GM18870 (cell line): Measurements from ENCODE around the gene ANKS1B.

ENCODE experiments used
- ATAC-seq: cut with Tn5 transposase; IDR thresholded peaks from one replicate; pipeline ENCODE4 v1.9.1; 2021; ENCODE audit warnings: moderate library complexity; ENCODE audit not compliant: unreplicated experiment

Gene ANKS1B

DNA sequence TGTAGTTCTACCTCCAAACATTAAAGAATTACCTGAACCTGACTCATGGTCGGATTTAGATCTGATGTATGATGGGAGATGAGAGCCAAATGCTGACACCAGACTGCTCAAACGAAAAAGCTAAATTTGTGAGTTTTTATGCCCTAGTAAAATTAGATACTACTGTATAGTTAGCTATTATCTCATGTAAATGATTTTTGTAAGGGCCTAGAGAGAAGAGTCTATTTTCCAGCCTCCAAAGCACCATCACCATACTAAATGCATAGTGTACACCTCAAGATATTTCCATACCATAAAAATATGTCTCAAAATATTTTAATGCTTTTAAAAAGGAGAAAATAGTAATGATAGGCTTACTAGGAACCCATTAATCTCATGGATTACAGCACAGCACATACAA lies 18.3 kb downstream of the ANKS1B start:
- ATAC-seq, result no peak

DNA sequence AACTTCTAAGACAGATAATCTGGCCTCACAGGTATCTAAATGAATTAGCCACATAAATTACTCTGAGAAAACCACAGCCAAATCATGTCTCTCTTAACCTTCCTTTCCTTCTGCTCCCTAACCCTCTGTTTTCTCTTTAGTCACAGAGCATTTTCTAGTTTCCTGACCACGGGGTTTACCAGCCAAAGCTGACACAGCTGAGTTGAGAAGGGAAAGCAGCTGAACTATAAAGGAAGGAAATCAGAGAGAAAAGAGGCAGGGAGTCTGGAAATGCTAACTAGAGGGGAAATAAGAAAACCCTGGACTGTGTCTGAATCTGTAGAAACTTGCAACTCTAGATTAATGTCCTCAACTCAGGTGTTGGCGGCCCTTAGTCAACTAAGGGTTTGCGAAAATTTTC lies 24.4 kb downstream of the ANKS1B start:
- ATAC-seq, result no peak

DNA sequence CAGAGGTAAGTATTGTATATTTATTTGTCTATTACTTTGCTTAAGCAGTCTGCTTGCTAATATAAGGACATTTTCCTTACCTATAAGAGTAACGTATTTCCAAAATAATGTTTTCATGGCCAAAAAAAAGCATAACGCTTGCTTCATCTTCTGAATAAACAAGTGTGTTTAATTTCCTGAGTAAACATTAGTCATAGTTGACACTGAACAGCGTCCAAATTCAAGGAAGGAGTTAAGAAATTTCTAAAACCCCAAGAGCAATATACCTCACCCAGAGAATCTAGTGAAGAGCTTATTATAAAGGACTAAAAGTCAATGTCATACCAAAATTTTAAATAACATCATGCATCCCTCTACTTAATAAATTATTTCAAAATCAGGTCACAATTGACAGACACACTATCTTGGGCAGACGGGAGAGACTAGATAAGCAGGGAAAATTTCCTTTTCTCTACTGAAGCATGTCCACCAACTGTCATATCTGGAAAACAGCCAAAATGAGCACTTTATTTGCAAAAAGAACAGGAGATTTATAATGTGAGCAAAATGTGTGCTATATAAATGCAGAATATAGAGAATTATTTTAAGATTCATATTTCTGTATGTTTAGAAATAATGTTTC lies 25.1 kb downstream of the ANKS1B start:
- no peak for ATAC-seq

DNA sequence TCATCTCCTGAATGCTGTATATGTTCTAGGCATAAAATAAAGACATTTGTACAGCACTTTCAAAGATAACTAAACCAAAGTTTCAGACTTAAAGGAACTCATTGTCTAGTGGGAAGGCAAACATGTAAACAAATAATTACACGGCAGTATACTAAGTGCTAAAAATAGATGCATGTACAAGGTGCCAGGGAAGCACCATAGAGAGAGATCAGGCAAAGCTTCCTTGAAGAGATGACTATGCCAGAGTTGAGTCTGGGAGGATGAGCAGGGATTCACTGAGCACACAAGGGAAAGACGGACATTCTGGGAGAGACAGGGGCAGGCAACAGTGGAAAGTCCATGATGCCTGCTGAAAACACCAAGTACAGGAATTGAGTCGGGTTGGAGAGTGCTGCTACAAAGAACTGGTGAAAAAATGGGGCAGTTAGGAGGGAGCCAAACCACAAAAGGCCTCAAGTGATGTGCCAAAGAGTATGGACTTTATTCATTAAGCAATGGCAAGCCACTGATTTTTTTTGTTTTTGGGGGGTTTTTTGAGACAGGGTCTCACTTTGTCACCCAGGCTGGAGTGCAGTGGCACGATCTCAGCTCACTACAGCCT lies 26.8 kb downstream of the ANKS1B start:
- no peak for ATAC-seq

DNA sequence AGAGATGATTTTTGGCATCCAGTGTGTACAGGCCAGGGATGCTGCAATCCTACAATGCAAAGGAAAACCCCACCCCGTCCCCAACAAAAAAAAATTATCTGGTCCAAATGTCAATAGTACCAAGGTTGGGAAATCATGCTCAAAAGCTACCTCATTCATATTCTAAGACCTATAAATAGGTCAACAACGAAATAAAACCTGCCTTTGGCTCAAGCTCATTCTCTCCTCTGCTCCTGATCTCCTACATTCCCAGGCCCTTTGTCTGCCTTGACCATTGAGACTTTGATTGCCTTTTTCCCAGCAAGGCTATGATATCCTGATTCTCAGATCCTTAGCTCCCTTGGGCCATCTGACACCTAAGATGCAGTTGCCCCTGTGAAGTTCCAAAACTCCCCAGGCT lies 30.0 kb downstream of the ANKS1B start:
- ATAC-seq, result no peak

DNA sequence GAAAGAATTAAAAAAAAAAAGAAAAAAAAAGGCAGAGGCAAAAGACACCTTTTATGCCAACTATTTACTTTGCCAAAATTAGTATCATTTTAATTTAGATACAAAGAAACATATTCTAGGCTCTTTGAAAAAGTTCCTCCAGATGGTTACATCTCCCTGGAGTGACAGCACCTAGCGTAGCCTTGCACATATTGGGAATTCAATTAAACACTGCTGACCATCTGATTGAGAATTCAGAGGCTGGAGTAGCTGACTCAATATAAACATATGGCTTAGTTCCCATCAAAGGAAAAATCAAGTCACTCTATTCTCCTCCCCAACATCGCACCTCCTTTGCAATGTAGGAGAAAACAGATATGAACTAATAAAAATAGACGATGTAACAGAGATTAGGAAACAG lies 36.4 kb downstream of the ANKS1B start:
- no peak for ATAC-seq

DNA sequence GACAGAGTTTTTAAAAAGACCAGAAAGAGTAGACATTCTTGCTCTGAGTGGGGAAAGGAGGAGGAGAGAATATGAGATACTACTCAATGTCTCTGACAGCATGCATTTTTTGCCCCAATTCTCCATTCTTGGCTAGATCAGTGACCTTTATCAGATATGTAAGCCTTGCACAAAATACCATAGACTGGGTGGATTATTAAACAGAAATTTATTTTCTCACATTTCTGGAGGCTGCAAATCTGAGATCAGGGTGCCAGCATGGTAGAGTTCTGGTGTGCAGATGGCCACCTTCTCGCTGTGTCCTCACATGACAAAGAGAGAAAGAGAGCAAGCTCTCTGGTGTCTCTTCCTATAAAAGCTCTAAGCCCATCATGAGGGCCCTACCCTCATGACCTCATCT lies 38.6 kb downstream of the ANKS1B start:
- no peak for ATAC-seq

DNA sequence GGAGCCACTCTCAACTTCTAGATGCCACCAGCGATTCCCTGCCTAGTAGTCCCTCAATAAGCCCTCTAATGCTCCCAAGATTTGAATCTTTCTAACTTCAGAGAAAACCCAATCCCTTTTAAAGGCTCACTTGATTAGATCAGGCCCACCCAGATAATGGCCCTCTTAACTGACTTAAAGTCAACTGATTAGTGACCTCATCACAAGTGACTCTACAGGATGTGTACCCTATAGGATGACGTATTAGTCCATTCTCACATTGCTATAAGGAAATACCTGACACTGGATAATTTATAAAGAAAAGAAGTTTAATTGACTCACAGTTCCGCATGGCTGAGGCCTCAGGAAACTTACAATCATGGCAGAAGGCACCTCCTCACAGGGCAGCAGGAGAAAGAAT lies 49.1 kb downstream of the ANKS1B start:
- no peak for ATAC-seq

DNA sequence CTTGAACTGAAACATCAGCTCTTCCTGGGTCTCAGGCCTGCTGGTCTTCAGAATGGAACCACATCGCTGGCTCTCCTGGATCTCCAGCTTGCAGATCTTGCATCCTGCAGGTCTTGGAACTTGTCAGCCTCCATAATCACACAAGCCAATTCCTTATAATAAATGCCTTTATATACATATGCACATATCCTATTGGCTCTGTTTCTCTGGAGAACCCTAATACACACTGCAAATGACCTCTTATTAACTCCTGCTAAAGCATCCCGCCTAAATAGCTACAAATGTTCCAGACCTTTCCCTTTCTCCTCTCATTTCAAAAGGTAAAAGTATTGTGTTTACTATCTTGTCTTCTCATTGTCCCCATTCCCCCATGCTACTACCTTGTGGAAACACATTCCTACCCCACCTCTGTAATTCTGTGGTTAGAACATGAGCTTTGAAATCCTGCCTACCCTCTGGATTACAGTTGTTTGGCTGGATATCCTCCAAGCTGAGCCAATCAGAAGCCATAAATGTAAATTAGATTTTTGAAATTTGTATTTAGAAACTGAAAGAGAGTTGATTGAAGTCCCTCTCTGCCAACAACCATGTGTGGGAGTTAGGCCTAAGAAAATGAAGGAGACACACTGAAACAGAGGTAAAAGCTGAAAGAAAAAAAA lies 58.1 kb downstream of the ANKS1B start:
- ATAC-seq, result no peak

DNA sequence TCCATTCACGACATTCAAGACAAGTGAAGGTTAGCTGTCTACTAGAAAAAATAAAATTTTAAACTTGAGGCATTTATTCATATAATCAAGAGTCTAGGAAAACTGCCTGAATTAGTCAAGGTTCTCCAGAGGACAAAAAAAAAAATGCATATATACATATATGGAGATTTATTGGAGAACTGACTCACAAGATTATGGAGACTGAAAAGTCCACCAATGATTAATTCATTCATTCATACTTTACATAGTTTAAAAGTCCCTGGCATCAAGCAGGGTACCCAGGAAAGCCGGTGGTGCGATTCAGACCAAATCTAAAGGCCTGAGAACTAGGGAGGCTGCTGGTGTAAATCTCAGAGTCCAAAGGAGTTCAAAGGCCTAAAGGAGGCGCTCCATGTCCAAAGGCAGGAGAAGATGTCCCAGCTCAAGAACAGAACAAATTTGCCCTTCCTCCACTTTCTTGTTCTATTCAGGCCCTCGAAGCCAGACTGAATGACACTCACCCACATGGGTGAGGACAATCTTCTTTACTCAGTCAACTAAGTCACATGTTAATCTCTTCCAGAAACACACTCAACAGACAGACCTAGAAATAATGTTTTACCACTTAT lies 64.3 kb downstream of the ANKS1B start:
- no peak for ATAC-seq

DNA sequence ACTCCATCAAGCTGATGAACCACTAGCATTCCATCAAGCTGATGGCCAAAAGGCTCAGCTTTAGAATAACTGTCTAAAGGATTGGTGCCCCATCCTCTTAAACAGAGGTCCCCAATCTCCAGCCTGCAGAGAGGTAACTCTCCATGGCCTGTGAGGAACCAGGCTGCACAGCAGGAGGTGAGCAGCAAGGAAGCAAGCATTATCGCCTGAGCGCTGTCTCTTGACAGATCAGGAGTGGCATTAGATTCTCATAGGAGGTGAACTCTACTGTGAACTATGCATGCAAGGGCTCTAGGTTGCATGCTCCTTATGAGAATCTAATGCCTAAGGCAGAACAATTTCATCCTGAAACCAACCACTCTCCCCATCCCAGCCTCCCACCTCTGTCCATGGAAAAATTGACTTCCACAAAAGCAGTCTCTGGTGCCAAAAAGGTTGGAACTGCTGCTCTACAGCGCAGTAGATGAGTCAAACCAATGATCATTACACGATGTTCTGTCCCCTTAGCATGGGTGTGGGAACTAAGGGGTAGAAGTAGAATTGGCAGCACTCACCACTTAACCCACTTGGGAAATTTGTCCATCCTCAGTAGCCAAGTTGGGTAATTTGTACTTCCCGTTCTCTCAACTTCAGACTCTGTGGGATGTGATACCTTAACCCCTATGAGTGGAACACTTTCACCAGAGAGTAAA lies 66.9 kb downstream of the ANKS1B start:
- no peak for ATAC-seq

DNA sequence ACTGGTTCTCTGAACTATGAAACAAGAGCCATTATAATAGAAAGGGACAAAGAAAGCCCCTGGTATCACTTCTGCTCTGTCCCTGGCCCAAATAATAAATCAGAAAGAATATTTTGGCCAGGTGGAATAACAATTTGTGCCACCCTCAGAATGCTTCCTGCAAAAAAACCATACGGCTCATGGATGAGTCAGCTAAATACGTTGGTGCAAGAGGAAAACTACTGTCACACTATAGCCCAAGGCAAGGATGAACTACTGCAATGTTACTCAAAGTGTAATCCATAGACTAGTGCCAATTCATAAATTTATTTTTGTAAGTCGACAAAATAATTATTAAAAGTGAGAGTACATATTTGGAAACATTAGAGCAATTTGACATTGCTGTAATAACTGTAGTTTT lies 68.2 kb downstream of the ANKS1B start:
- ATAC-seq, result no peak

DNA sequence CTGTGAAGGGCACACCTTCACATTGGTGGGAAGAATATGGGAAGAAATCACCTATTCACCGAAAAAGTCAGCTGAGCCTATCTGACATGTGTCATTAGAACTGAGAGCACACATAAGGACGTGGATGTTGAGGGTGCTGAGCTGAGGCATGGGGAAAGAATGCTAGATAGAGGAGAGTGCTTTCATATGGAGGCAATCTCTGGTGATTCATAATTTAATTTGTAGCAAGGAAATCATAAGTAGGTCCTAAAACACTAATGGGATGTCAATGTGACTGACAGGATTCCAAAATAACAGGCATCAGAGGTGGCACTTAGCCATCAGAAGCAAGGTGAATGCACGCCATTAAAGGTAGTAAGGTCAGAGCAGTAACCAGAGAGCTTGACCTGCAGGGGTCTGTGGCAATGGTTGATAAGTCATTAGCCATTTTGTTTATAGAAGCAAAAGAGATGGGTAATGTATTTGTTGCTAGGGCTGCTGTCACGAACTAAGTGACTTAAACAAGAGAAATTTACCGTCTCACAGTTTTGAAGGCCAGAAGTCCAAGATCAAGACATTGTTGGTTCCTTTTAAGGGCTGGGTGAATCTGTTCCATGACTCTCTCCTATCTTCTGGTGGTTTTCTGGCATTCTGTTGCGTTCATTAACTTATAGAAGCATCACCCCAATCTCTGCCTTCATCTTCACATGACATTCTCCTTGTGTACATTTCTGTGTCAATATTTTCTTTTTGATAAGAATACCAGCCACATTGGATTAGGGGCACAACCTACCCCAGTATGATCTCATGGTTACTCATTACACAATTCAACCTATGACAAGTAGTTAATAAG lies 69.3 kb downstream of the ANKS1B start:
- ATAC-seq, result no peak

DNA sequence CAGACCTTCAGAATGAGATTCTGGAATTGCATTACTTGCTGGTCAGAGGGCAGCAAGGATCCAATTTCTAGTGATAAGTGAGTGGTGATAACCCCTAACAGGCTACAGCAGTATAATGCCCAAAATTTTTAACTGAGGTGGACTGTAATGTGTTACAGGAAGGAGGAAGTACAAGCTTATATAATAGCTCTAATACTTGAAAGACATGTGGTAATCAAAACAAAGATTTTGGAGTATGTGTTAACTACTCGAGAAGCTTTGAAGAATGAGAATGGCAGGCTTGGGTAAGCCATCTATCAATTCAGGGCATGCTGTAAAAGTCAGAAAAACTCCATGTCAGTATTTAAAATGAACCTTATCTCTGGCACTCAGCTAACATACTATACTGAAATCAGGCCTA lies 70.5 kb downstream of the ANKS1B start:
- ATAC-seq, result no peak

DNA sequence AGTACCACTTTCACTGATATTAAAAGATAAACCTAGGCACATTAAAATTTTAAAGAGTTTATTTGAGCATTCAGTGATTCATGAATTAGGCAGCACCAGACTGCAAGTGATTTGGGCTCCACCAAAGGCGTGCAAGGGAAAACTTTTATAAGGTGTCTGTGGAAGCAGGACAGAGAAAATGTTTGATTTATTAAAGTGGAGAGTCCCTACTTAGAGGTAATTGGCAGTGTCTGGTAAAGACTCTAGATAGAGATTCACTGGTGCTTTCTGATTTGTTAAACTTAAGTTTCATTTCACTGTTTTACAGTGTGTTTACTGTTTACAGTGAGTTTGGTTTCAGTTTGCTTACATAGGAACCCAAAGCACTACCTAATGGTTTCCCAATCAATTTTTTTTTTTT lies 72.8 kb downstream of the ANKS1B start:
- ATAC-seq, result peak; percentile 93

DNA sequence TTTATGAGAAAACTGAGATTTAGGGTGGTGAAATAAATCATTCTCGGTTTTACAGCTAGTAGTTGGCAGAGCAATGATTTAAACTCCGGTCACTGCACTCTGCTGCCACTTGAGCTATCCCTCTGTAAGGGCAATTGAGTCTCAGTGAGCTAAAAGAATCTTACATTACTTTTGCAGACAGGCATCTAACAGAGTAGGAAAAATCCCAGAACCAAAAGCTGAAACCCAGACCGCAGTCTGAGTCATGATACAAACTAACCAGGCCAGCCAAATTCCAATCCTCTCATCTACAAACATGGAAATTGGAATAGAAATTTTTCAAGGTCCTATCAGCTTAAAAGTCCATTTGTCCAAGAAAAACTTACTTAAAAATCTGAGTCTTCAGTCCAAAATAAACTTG lies 73.7 kb downstream of the ANKS1B start:
- no peak for ATAC-seq

DNA sequence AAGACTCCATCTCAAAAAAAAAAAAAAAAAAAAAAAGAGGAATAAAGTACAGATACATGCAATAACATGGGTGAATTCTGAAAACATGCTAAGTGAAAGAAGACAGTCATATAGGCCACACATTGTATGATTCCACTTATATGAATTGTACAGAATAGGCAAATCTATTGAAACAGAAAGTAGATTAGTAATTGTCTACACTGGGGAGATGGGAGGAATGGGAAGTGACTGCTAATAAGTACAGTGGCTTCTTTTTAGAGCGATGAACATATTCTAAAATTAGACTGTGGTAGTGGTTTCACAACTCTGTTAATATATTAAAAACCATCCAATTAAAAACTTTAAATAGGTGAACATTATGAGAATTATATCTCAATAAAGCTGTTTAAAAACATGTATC lies 74.4 kb downstream of the ANKS1B start:
- ATAC-seq, result peak; percentile 46

DNA sequence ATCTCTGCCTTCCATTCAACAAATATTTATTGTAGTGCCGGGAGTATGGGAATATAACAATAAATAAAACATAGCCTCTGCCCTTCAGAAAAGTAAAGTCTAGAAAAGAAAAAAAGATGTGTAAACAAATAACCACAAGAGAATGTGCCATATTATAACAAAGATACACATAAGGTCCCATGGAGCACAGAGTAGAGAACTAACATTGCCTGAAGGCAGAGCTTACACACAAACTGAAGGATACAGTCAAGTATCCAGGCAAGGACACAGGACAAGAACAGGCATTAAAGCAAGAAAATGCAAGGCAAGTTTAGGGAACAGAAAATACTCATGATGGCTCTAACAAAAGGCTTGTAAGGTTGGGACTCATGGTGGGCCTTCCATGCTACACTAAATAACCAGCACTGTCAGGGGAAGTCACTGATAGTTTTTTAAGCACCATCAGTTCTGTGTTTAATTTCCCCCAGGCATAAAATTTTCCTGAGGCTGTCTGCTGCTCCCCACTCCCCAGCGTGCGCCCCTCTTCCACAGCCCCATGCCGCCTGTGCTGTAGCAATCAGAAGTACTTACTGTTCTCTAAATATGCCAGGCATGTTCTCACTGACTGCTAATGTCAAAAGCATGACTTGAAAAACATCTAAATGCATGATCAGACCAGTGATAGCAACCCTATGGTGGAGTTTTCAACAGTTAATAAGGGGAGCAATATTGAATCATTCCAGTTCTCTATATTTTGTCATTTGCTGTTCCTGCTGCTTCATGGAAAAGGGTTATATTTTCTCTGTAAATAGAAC lies 77.8 kb downstream of the ANKS1B start:
- ATAC-seq, result no peak

DNA sequence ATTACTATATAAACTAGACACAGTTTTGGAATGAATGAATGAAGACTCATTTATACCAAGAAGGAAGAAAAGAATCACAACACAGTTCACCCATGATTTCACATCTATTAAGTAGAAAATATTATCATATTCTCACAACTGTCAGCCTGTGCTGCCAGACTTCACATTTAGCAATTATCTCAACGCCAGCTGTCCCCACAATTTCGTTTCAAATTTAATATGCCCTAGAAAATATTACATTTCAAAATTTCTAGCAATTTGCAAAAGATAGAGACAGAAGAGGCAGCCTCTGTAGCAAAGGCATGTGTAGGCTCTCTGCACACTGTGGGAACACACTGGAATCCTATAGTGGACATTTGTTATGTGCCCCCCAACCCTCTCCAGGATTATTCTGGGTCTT lies 83.6 kb downstream of the ANKS1B start:
- ATAC-seq, result no peak

DNA sequence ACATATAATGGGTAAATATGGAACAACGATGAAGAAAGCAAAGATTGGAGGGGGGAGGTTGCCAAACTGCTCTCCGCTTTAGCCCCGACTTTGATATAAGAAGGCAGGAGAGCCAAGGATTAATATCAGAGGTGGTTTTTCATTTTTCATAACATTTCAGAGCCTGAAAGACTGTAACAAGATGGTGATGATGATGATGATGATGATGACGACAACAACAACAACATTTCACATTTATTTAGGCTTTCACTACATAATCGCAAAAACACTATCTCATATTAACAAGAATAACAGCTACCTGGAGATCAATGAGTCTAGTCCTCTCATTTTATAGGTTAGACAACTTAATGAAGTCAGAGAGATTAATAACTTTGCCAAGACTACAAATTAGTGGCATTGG lies 86.1 kb downstream of the ANKS1B start:
- no peak for ATAC-seq
